ENCODE data around the gene HOPX.
"Not testable (repeated sequence)": the region's sequence is repeated elsewhere in the genome, so short reads cannot be mapped to it uniquely, and the experiment has no call there.

The HOPX gene

GRCh38 chr4:56654238-56654632 lies 26.9 kb downstream of the HOPX start:
- no peak for DNase-seq (ENCODE audit: low read depth in 2 of 2)

GRCh38 chr4:56653461-56654237 lies 27.4 kb downstream of the HOPX start:
- DNase-seq (ENCODE audit: low read depth in 2 of 2), result no peak

GRCh38 chr4:56652196-56652595 lies 28.9 kb downstream of the HOPX start:
- DNase-seq (ENCODE audit: low read depth in 2 of 2), result no peak

- no peak for DNase-seq (ENCODE audit: low read depth in 2 of 2)
These were observed 30.1 kb downstream of the HOPX start for GRCh38 chr4:56651056-56651350.

- DNase-seq (ENCODE audit: low read depth in 2 of 2), result no peak
These were observed 30.6 kb downstream of the HOPX start for GRCh38 chr4:56650262-56651055.

GRCh38 chr4:56649445-56650261 lies 31.4 kb downstream of the HOPX start:
- no peak for DNase-seq (ENCODE audit: low read depth in 2 of 2)

- no peak for DNase-seq (ENCODE audit: low read depth in 2 of 2)
These were observed 32.3 kb downstream of the HOPX start for GRCh38 chr4:56648824-56649151.

- no peak for DNase-seq (ENCODE audit: low read depth in 2 of 2)
These were observed 32.9 kb downstream of the HOPX start for GRCh38 chr4:56648021-56648823.

GRCh38 chr4:56646341-56646740 lies 34.8 kb downstream of the HOPX start:
- DNase-seq (ENCODE audit: low read depth in 2 of 2), result no peak

- DNase-seq (ENCODE audit: low read depth in 2 of 2), result no peak
These were observed 37.5 kb downstream of the HOPX start for GRCh38 chr4:56643596-56643995.

GRCh38 chr4:56641494-56642051 lies 39.5 kb downstream of the HOPX start:
- no peak for DNase-seq (ENCODE audit: low read depth in 2 of 2)

GRCh38 chr4:56640621-56641493 lies 40.2 kb downstream of the HOPX start:
- no peak for DNase-seq (ENCODE audit: low read depth in 2 of 2)

- no peak for DNase-seq (ENCODE audit: low read depth in 2 of 2)
These were observed 43.3 kb downstream of the HOPX start for GRCh38 chr4:56637791-56638190.

- DNase-seq (ENCODE audit: low read depth in 2 of 2), result no peak
These were observed 43.9 kb downstream of the HOPX start for GRCh38 chr4:56637154-56637553.

GRCh38 chr4:56634954-56635353 lies 46.1 kb downstream of the HOPX start:
- not testable (repeated sequence) for DNase-seq (ENCODE audit: low read depth in 2 of 2)

GRCh38 chr4:56633486-56633885 lies 47.6 kb downstream of the HOPX start:
- no peak for DNase-seq (ENCODE audit: low read depth in 2 of 2)

GRCh38 chr4:56630876-56631666 lies 50.0 kb downstream of the HOPX start:
- DNase-seq (ENCODE audit: low read depth in 2 of 2), result no peak

- no peak for DNase-seq (ENCODE audit: low read depth in 2 of 2)
These were observed 52.5 kb downstream of the HOPX start for GRCh38 chr4:56628592-56628991.

GRCh38 chr4:56627985-56628384 lies 53.1 kb downstream of the HOPX start:
- no peak for DNase-seq (ENCODE audit: low read depth in 2 of 2)

- no peak for DNase-seq (ENCODE audit: low read depth in 2 of 2)
These were observed 53.7 kb downstream of the HOPX start for GRCh38 chr4:56627375-56627774.
